ENCODE measurements around the gene SENP6.
"Not testable (repeated sequence)": the region's sequence is repeated elsewhere in the genome, so short reads cannot be mapped to it uniquely, and the experiment has no call there.

Gene SENP6

DNA sequence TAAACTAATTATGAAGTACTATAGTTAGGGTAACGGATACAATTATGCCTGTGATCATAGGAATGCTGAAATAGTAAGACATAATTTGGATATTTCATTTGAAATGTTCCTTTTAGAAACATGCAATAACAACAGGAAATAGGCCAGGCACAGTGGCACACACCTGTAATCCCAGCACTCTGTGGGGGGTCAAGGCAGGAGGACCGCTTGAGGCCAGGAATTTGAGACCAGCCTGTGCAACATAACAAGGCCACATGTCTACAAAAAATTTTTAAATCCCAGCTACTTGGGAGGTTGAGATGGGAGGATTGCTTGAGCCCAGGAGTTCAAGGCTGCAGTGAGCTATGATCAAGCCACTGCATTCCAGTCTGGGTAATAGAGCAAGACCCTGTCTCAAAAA lies 121.7 kb downstream of the SENP6 start:
- TF ChIP-seq ZNF8 (CRISPR knock-in tag; IDR thresholded peaks at IDR 0.05) (no peak), POU6F1 (CRISPR knock-in tag; IDR thresholded peaks at IDR 0.05; ENCODE audit: borderline replicate concordance, low read depth) (no peak), ZFP30 (CRISPR knock-in tag; IDR thresholded peaks at IDR 0.05) (no peak), CREB5 (CRISPR knock-in tag; IDR thresholded peaks at IDR 0.05; ENCODE audit: low read depth) (no peak), BACH2 (CRISPR knock-in tag; IDR thresholded peaks at IDR 0.05; ENCODE audit: borderline replicate concordance) (no peak), OSR1 (CRISPR knock-in tag; IDR thresholded peaks at IDR 0.05) (no peak), GLIS3 (CRISPR knock-in tag; IDR thresholded peaks at IDR 0.05) (no peak), ESRRG (CRISPR knock-in tag; IDR thresholded peaks at IDR 0.05) (no peak)
- ATAC-seq = no peak

GRCh38 chr6:75727206-75727605 lies 125.5 kb downstream of the SENP6 start:
- no peak for ATAC-seq
- TF ChIP-seq ZC3H10 (CRISPR knock-in tag; IDR thresholded peaks at IDR 0.05) (no peak), OSR1 (CRISPR knock-in tag; IDR thresholded peaks at IDR 0.05) (no peak), BACH2 (CRISPR knock-in tag; IDR thresholded peaks at IDR 0.05; ENCODE audit: borderline replicate concordance) (no peak), ZNF70 (CRISPR knock-in tag; IDR thresholded peaks at IDR 0.05) (no peak), ZFP30 (CRISPR knock-in tag; IDR thresholded peaks at IDR 0.05) (no peak), ESRRG (CRISPR knock-in tag; IDR thresholded peaks at IDR 0.05) (no peak), RARB (CRISPR knock-in tag; IDR thresholded peaks at IDR 0.05) (no peak), ARNTL (CRISPR knock-in tag; IDR thresholded peaks at IDR 0.05; ENCODE audit: borderline replicate concordance, low read depth) (no peak), TCF4 (CRISPR knock-in tag; IDR thresholded peaks at IDR 0.05; ENCODE audit: borderline replicate concordance) (no peak), ZNF8 (CRISPR knock-in tag; IDR thresholded peaks at IDR 0.05) (no peak)
- TF ChIP-seq, protein P1, sequence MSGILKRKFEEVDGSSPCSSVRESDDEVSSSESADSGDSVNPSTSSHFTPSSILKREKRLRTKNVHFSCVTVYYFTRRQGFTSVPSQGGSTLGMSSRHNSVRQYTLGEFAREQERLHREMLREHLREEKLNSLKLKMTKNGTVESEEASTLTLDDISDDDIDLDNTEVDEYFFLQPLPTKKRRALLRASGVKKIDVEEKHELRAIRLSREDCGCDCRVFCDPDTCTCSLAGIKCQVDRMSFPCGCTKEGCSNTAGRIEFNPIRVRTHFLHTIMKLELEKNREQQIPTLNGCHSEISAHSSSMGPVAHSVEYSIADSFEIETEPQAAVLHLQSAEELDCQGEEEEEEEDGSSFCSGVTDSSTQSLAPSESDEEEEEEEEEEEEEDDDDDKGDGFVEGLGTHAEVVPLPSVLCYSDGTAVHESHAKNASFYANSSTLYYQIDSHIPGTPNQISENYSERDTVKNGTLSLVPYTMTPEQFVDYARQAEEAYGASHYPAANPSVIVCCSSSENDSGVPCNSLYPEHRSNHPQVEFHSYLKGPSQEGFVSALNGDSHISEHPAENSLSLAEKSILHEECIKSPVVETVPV (CRISPR knock-in tag; IDR thresholded peaks at IDR 0.05) = no peak
- TF ChIP-seq, protein P2, sequence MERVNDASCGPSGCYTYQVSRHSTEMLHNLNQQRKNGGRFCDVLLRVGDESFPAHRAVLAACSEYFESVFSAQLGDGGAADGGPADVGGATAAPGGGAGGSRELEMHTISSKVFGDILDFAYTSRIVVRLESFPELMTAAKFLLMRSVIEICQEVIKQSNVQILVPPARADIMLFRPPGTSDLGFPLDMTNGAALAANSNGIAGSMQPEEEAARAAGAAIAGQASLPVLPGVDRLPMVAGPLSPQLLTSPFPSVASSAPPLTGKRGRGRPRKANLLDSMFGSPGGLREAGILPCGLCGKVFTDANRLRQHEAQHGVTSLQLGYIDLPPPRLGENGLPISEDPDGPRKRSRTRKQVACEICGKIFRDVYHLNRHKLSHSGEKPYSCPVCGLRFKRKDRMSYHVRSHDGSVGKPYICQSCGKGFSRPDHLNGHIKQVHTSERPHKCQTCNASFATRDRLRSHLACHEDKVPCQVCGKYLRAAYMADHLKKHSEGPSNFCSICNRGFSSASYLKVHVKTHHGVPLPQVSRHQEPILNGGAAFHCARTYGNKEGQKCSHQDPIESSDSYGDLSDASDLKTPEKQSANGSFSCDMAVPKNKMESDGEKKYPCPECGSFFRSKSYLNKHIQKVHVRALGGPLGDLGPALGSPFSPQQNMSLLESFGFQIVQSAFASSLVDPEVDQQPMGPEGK (CRISPR knock-in tag; IDR thresholded peaks at IDR 0.05; ENCODE audit: borderline replicate concordance) = no peak

GRCh38 chr6:75731029-75731428 lies 129.3 kb downstream of the SENP6 start:
- ATAC-seq = not testable (repeated sequence)

- TF ChIP-seq TCF4 (CRISPR knock-in tag; IDR thresholded peaks at IDR 0.05; ENCODE audit: borderline replicate concordance) (no peak), ZC3H10 (CRISPR knock-in tag; IDR thresholded peaks at IDR 0.05) (peak; percentile 45), CSDC2 (CRISPR knock-in tag; IDR thresholded peaks at IDR 0.05) (no peak), ISL1 (CRISPR knock-in tag; IDR thresholded peaks at IDR 0.05) (peak; percentile 54; the same call in 1 of the 2 replicates)
- ATAC-seq = peak; percentile 88
Observed at GRCh38 chr6:75735491-75736186, 134.0 kb downstream of the SENP6 start.

GRCh38 chr6:75743971-75744370 lies 142.3 kb downstream of the SENP6 start:
- no peak for ATAC-seq
- TF ChIP-seq ZNF70 (CRISPR knock-in tag; IDR thresholded peaks at IDR 0.05) (no peak), ZNF565 (CRISPR knock-in tag; conservative IDR thresholded peaks at IDR 0.05; ENCODE audit: low read depth) (no peak), ZFP30 (CRISPR knock-in tag; IDR thresholded peaks at IDR 0.05) (no peak), TCF4 (CRISPR knock-in tag; IDR thresholded peaks at IDR 0.05; ENCODE audit: borderline replicate concordance) (no peak), ARNTL (CRISPR knock-in tag; IDR thresholded peaks at IDR 0.05; ENCODE audit: borderline replicate concordance, low read depth) (no peak), ZFP3 (CRISPR knock-in tag; IDR thresholded peaks at IDR 0.05) (no peak), CSDC2 (CRISPR knock-in tag; IDR thresholded peaks at IDR 0.05) (no peak), POU6F1 (CRISPR knock-in tag; IDR thresholded peaks at IDR 0.05; ENCODE audit: borderline replicate concordance, low read depth) (no peak), RARB (CRISPR knock-in tag; IDR thresholded peaks at IDR 0.05) (no peak), SNAI2 (CRISPR knock-in tag; IDR thresholded peaks at IDR 0.05) (no peak), OSR1 (CRISPR knock-in tag; IDR thresholded peaks at IDR 0.05) (no peak)
- TF ChIP-seq, protein P2 (CRISPR knock-in tag; IDR thresholded peaks at IDR 0.05; ENCODE audit: borderline replicate concordance) = no peak
- TF ChIP-seq, protein P1 (CRISPR knock-in tag; IDR thresholded peaks at IDR 0.05) = no peak
